CD4-positive, alpha-beta T cell treated with Interferon gamma for 1 hour (primary cell): ENCODE results near the gene ZBTB7C.

Source experiments
- DNase-seq: peaks from one replicate; pipeline ENCODE4 v3.0.0-alpha.2; 2020

ZBTB7C gene

DNA sequence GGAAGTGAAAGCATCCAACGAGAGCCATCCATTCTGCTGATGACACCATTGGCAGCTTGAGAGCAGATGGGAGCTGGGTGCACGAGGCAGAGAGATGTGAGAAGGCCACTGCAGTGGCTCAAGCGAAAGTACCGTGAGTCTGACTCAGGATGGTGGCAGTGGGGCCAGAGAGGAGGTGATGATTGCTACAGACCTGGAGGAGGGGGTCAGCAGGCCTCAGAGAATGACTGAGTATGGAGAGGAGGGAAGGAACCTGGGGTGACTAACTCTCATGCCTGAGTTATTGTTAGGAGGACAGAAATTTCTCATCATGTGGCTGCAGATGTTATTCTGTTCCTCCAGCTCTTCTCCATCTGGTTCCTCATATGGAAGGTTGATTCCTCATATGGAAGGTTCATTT, 8.8 kb upstream of the ZBTB7C start:
- no peak for DNase-seq

DNA sequence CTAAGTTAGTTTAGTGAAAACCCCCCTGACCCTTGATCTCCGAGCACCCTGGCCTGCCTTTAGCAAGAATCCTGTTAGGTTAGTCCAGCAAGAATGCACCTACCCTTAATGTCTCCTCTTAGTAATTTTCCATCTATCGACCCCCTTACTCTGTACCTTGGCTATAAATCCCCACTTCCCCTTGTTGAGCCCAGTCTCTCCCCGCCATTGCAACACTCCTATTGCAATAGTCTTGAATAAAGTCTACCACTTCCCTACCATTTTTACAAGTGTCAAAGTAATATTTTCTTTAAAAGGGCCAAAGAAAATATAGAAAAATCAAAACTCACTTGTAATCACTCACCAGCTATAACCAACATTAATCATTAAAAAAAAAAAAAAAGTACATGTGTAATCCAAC, 4.2 kb upstream of the ZBTB7C start:
- DNase-seq, result no peak

DNA sequence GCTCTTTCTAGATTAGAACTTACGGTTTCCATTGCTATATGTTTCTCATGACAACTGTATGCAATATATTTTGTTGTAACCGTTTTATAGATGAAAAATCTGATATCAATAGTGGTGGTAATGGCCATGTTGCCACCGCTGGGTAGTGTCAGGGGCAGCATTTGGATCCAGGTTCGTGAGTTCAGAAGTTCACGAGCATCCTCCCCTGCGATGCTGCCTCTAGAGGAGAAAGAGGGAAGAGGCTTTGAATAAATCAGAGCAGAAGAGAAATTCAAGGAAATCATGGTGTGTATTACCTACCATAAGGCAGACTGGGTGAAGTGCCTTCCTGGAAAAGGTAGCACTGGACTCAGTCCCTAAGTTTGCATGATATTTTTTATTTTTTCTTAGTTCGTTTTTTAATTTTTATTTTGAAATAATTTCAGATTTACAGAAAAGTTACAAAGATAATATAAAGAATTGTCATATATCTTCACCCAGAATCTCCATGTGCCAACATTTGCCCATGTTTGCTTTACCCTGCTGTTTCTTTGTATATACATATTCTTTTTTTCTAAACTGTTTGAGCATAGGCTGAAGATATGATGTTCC, 3.3 kb upstream of the ZBTB7C start:
- no peak for DNase-seq

DNA sequence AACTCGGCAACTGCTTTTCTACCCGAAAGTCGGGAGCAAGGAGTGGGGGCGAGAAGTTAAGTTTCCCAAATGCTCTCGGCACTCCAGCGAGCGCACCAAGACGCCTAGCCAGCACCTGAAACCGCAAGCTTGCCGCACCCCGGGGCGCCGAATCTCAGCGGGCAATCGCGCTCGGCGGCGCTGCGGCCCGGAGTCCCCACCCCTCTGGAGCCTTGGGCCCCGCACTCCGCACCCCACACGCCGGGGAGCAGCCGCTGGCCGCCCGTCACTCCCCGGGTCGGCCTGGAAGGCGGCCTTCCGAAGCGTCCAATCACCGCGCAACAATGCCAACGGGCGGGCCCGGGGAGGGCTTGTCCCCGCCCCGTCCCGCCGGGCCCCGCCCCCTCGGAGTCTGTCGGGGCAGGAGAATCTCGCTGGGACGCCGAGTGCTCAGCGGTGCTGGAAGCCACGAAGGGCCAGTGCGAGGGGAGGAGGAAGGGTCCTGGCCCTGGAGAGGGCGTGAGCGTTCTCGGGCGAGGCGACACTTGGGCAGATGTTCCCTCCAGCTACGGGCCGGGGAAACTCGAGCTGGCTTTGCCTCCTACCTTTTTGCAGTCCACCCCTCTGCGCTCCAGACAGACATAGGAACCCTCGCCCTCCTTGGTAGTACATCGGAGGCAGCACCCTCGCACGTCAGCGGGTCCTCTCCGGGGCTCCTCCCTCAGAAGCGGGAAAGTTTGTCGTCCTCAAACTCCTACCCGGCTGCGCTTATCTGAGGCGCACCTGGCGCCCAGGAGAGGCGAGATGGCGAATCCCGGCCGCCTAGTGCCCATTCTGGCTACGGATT, 1.1 kb upstream of the ZBTB7C start:
- peak; percentile 61 for DNase-seq

DNA sequence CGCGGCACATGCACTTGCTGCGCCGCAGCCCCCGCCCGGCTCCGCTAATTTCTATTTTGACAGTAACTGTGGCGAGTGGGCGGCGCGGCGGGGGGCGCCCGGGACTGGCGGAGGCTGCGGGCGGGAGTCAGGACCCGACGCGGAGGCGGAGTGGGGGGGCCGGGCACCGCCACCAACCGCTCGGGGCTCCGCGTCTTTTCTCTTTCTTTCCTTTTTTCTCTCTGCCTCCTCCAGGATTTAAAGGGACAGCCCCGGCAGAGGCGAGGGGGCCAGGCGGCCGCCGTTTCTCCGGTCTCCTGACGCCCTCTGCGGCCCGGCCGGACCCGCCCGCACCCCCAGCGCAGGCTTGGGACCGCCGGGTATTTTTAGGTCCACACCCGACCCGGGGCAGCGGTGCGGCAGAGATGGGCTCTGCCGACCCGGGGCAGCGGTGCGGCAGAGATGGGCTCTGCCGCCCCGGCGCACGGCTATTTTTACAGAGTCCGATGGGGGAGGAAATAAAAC, 460 bp upstream of the ZBTB7C start:
- no peak for DNase-seq

DNA sequence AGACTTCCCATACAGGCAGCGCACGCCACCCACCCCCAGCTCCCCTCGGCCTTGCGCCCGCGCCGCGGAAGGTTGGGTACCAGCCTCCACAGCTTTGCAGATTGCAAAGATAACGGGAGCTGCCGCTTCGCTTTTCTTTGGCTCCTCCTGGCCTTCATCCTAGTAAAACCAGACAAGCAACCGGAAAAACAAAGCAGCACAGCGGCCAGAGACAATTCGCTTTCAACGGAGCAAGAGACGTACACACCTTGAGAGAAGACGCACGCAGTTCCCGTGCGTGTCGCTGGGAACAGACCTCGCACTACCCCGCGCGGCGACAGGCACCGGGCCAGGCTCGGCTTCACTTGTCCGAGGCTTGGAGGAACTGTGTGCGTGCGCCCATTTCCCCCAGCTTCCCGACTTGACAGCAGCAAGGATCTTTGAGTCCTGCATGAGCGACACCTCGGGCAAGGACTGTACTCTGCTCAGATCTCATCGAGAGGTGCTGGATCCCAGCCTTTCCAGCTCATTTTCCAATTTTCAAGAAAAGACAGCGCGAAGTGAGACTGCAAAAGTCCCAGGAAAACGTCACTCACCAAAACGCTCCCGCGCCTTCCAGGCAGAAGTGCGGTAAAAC, 964 bp downstream of the ZBTB7C start:
- no peak for DNase-seq

DNA sequence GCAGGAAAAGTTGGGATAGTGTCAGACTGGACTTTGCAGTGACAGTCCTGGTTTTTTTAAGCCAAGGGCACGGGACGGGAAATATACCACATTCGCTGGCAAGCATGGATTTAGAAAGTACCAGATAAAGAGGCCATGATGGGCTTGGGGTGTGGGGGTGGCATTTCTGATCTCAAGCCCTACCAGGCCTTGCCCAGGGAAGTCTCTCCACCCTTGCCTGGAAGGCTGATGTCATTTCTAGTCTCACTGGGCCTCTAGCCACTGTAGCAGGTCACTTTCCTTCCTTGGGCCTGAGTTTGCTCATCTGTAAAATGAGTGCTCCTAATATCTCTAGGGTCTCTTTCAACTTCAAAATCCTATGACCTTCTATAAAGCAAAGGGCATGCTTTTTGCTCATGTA, 1.8 kb downstream of the ZBTB7C start:
- DNase-seq, result no peak

DNA sequence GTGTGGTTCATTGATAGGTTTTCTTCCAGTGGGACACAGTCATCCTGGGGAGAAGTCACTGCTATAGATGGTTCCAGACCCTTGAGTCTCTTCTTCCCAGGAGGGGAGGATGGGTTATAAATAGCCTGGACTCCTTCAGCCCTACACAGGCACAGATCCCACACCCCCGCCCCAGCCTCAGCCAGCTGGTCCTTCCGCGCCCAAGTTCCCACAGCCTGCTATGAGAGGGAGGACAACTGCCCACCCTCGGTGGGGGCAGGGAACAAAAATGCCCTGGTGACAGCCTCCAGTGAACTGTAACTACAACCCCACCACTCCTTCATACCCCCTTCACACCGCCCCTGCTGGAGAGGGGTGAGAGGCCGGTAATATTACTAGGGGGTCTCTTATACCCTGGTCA, 3.2 kb downstream of the ZBTB7C start:
- DNase-seq, result no peak

DNA sequence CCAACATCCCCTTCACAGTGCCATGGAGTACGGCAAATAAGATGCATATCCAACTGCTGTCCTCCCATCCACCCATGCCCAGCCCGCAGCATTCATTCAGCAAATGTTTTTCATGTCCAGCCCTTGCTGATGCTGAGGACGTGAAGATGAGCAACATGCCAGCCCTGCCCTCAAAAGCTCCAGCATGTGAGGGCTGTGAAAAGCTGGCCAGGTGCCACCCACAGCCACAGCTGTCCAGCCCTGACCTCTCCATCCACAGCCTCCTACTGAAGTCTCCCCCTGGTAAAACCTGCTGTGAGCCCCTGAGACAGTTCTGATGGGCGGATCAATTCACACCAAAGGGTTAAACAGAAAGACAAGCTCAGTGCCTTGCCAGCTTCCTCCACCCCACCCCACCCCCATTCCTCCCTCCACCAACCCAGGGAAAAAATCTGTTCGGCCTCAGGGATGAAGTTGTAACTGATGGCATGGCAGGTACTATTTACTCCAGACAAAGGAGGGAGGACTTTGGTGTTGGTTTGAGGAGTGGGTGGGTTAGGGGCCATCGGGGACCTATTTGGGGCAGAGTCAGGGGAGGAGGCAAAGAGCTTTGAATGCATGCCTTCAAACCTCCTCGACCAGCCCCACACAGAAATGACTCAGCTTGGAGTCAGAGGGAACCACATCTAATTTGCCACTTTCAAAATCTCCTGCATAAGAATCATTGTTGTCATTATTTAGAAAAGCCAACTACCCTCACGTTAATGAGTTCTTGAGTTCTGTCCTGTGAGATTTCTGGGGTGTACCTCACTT, 4.3 kb downstream of the ZBTB7C start:
- no peak for DNase-seq

DNA sequence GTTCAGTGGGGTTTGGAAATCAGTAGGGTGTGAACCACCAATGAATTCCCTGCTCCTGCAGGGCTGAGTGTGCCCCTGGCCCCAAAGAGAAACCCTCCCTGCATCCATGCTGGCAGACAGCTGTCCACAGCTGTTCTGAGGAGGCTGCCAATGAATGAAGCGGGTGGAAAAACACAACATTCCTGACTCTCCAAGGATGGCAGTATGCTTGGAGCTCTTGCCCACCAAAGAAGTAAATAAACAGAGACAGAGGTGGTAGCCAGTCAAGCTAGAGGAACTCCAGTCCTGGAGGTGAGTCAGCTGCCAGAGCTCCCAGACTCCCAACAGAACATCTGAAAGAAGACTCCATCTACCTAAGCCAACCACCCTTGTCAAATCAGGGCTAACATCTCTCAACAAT, 6.2 kb downstream of the ZBTB7C start:
- DNase-seq, result no peak

DNA sequence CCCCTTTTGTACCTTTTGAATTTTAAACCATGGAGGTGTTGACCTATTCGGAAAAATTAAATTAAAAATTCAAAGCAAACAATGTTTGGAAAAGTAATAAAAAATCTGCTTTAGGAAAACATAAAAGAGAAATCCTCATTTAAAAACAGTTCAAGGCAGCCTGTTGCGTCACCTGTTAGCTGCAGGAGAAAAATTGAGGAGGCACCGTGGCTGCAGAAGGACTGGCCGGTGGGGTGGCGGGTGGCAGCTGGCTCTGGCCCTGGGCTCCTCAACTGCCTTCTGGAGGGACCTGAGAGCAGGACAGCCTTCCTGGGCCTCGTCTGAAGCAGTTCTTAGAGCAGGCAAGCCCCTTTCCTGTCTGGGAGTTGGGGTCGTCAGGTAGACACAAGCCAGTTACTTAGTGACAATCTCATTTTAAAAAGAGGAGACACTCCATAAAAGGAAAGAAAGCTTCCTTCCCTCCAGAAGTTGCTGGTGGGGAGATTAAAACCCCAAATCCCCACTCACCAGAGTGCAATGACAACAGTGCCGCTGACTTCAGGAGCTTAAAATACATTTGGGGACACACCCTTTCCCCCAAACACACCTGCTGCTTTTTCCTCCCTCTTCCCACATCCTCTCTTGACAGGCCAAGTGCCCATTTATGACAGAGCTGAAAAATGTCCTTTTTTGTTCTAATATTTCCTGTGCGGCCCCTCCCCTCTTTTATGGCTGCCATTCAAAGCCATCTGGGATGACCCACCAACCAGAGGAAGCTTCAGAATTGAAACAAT, 9.7 kb downstream of the ZBTB7C start:
- no peak for DNase-seq

DNA sequence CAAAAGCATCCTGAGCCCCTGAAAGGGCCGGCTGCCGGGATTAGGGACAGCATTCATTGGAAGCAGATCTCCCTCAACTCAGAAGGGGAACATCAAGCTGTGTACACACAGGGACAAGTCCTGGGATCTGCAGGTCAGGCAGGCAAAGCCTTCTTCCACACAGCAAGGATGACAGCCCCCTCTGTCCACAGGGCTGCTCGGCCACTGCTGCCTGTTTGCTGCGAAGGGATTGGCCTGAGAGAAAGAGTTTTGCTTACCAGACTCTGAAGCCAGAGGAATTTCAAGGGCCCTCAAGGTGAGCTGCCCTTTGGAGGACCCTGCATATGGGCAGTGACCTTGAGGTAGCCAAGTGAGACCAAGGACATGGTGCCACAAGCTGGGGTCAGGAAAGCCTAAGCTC, 11.1 kb downstream of the ZBTB7C start:
- no peak for DNase-seq

DNA sequence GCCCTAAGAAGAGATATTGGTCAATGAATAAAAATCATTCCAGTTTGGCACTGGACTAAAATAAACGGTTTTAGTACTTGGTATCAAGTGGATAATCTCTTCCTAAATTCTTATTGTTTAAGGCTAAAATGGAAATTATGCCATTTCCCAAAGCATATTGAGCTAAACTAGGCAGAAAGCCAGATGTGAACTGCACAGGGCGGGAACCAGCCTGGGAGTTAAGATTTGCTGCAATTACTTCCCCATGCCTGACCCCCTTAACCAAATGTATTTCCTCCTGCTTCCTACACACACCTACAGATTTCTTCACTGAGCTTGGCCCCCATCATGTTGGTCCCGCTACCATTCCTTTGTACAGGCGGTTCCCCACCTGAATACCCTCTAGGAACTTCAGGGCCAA, 12.2 kb downstream of the ZBTB7C start:
- no peak for DNase-seq

DNA sequence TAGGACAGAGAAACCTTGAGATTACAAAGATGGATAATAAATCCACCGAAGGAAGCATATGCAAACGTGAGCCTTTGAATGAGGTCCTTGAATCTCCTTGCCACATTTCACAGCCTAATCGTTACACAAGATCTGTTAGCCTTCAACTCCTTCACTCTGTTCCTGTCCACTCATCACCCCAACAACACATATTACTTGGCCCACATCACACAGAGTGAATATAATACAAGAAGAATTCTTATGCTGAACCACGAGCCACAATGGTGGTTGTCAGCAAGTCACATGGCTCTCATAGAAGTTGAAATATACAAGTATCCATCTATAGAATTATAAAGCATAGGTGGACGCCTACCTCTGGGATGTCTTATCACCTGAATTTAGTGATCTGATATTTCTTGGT, 12.6 kb downstream of the ZBTB7C start:
- no peak for DNase-seq

DNA sequence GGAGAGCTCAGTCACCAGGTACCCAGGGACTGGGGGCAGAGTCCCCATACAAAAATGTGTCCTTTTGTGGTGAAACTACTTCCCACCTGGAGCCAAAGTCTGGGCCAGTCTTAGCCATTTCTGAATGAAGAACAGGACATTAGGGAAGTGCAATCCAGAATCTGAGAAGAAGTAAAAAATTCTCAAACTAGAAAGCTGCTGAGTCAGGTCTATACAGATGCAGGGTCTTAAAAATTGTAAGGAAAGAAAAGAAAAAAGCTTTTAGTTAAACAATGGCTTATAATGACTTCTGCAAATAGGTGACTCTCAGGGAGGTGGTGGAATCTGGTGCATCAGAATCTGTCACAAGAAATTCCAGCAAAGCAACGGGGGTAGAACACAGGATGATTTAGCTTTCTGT, 13.5 kb downstream of the ZBTB7C start:
- no peak for DNase-seq

DNA sequence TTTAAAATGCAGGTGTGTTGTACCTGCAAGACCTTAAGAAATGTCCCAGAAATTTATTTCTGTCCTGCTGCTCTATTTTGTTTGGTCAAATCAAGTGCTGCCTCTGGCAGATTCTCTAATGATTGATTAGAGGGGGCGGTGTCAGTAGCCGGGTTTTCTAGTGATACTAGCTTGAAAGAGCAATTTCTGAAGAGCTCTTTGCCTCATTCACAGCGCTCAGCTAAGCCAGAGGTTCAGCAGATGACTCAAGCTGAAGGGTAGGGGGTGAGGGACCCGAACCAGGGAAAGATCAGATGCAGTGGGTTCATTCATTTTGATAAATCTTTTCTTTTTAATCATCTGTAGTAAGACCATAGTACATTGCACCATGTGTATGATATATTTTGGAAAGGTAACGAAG, 15.0 kb downstream of the ZBTB7C start:
- no peak for DNase-seq

DNA sequence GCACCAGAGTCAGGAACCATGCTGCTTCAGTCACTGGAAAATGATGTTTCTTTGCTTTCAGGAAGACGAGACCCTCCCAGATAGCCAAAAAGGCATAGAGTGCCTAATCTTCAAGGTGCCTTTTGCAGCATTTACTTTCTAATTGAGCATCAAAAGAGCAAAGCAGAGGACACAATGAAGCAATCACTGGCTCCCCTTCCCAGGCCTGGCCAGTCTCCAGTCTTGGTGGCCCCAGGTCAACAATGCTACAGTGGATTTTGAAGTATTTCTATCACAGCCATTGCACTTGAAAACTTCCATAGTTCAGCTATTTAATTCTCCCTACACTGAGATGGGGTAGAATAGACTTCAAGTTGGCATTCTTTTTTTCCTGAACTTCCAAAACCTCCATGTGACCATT, 15.4 kb downstream of the ZBTB7C start:
- no peak for DNase-seq

DNA sequence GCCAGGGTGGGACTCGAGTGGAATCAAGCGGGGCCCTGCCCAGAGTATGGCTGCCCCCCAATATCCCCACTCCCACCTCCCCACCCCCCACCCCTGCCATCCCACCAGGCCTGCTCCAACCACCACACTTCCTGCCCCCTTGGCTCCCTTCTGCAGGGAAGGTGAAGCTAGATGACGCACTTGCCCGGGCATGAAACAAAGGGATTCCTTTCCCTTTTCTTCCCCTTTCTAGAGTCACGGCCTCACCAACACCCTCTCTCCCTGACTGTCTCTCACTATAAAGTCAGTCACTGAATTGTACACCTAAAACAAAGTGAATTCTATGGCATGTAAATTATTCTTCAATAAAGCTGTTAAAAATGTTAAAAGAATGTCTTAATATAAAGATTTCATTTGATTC, 16.0 kb downstream of the ZBTB7C start:
- no peak for DNase-seq

DNA sequence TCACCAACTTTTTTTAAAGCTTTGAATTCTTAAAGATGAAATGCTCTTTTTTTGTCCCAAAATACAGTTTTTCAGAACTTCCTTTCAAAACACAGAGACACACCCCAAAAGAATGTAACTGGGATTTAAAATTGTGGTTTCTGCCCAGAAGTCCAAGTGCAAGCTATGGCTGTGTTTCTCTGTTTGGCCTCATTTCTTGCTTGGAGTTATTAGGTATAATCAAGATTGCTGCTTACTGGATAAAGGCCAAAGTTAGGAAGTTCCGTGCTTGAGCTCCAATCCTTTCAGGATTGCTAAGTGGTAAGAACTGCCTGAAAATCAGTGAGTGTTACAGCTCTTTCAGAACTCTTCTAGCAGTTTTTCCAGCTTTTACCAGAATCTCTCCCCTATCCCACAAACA, 16.9 kb downstream of the ZBTB7C start:
- DNase-seq, result no peak

DNA sequence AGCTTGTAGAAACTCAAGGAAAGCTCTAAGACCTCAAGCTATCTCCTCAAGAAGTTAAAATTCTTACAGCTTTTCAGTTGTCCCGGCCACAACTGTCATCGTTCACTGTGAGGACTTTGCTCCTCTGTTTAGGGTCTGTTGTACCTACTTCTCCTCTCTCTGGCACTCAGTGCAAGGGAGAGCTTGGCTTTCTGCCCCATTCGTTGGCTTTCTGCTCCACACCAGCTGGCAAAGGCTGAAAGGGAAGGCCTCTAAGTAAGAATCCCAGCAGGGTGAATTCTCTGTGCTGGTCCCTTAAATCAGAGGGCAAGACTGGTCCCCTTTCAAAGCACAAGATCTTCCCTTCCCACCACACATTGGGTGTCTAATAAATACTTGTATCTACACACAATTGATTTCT, 17.3 kb downstream of the ZBTB7C start:
- no peak for DNase-seq

DNA sequence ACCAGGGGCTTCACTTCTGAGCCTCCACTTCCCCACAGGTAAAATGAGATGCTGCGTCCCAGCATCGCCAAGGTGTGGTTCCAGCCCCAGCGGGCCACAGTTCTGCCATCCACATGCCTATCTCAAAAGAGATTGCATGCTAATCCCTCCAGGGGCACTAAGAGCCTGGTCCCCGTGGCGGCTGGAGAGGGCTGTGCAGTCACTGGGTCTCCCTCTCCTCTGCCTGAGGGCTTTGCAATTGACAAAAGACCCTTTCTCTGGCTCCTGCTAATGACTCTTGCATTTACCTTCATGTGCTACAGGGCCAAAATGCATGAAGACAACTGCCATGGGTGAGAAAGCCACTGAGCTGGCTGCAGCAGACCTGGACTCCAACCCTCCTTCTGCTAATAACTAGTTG, 18.5 kb downstream of the ZBTB7C start:
- no peak for DNase-seq

DNA sequence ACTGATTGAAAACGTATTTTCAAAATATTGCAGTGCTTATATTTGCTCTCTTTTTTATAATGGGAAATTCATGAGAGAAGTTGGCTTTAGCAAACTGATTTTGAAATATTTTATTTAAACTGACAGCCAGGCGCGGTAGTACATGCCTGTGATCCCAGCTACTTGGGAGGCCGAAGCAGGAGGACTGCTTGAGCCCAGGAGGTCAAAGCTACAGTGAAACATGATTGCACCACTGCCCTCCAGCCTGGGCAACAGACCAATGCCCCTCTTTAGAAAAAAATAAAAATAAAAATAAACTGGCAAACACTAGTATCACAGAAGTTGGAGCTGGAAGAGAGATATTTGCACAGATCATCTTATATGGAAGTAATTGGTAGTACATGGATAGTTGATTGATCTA, 20.7 kb downstream of the ZBTB7C start:
- no peak for DNase-seq

DNA sequence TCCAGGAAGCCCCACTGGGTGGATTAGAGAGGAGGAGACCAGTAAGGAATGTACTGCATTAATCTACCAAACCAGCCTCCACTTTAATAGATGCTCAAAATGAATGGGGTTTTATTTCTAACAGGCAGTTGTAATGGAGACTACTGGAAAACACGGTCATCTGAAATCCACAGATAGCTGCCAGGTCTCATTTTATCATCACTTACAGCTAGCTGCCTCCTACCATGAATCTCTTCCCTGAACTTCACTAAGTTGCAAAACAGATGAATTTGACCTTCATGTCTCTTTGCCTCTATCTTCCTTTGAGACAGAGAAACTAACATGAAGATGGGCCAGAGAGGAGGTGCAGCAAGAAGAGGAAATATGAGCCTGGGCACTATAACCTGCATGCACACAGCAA, 21.9 kb downstream of the ZBTB7C start:
- no peak for DNase-seq
